CD1c-positive myeloid dendritic cell (primary cell): Measurements from ENCODE around the gene MPC2.
"Not testable (repeated sequence)": the region's sequence is repeated elsewhere in the genome, so short reads cannot be mapped to it uniquely, and the experiment has no call there.

ENCODE experiments used
- DNase-seq: peaks from one replicate; pipeline ENCODE4 v3.0.0-alpha.2; 2016; ENCODE audit errors: extremely low spot score

The MPC2 gene

DNA sequence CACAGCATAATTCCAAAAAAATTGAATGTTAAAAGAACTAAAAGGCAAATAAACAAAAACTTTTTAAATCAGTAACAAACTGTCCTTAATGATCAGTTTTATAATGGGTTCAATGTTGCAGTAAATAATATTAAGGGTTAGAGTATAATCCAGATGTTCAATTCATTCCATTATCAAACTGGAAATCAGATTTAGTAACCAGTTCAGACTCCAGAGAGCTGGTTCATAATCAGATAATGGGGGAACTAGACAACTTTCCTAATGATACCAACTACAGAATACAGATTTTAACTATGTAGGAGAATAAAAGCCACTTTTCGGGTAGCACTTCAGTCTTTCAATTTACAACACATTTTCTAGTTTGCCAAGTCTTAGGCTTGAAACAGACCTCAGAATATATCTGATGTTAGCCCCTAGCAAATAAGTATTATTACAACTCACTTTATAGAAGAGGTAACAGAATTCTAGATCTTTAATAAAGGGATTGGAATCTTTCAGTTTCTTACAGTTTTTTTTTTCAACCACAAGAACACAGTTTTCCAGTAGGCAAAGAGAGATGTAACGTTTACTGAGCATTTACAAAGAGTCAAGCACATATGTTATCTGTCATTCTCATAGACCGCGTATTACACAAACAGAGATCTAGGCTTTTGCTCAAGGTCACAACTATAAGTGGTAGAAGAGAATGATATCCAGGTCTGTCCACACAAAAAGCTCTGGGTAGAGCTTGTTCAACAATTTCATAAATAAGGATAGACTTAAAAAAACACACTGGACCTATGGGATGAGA lies 2.3 kb downstream of the MPC2 start:
- DNase-seq: no peak

GRCh38 chr1:167933788-167934187 lies 3.1 kb downstream of the MPC2 start:
- no peak for DNase-seq

GRCh38 chr1:167929725-167930124 lies 7.1 kb downstream of the MPC2 start:
- no peak for DNase-seq

DNA sequence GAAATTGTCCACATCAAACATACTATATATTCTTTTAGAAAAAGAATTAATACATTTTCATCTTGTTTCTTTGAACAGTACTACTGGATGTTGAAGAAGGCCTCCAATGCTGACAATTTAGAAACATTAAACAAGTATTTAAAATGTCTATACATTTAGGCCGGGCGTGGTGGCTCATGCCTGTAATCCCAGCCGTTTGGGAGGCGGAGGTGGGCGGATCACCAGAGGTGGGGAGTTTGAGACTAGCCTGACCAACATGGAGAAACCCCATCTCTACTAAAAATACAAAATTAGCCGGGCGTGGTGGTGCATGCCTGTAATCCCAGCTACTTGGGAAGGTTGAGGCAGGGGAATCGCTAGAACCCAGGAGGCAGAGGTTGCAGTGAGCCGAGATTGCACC lies 8.0 kb downstream of the MPC2 start:
- not testable (repeated sequence) for DNase-seq

DNA sequence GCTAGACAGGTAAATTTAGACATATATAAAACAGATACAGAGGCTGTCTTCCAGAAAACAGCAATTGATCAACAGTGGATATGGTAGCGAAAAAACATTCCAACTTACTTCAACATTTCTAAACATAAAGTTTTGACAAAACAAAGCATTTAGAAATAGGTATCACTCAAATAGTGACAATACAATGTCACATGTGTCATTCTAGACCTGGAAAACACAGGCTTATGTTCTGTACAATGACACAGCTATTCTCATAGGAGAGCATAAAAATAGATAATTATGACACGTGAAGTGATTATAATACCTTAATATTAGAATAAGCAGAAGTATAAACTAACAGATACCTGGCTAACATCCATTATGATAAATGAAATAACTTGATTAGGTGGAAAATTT lies 8.4 kb downstream of the MPC2 start:
- DNase-seq: no peak

DNA sequence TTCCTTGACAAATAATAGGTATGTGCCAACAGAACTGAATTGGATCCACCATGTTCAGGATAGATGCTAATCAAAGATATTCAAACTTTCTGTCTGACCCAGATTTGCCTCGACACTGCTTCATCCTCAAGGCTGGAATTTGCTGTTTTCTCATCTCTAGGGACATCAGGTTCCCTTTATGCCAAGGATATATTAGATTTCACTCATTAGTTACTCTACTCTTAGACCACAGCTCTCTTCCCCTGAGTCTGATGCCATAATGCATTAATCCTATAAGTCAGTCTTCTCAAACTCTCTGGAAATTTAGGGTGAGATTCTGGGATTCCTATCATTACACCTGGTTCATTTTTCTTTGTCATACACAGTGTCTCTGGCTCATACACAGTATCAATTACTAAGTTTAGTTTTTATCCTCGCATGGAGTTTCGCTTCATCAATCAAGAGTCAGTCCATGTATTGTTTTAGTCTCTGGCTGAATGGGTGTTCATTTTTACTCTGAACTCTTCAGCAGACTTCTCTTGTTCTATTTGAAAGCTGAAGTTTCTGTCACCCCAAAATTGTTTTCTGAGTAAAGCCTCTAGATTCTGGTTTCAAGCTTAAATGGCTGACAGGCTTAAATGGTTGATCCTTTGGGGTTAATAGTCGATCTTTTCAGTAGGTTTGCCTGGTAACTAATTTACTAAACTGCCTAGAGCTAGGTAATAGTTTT lies 9.7 kb downstream of the MPC2 start:
- DNase-seq: no peak

DNA sequence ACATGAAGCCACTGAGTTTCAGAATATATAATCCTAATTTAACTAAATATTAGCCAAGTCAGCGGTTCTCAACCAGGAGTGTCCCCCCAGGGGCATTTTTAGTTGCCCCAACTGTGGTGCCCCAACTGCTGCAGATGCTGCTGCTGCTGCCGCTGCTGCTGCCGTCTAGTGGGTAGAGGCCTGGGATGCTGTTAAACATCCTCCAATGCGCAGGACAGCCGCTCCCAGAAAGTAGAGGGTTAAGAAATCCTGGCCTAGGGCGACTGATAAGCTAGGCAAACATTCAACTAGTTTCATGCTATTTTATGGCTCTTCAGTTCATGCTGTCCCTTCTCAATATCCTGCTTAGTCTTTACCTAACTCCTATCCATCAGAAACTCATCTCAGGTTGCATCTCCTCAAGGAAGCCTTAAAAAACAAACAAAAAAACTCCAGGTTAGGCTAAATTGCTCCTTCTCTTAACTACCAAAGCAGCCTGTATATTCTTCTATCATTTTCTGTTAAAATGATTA lies 10.3 kb downstream of the MPC2 start:
- no peak for DNase-seq

- DNase-seq: no peak
Measured at GRCh38 chr1:167924543-167925231, 12.2 kb downstream of the MPC2 start.

- DNase-seq: no peak
Measured at GRCh38 chr1:167924102-167924501, 12.8 kb downstream of the MPC2 start.

- DNase-seq: no peak
Measured at GRCh38 chr1:167923324-167924056, 13.4 kb downstream of the MPC2 start.

- DNase-seq: no peak
Measured at GRCh38 chr1:167922611-167923074, 14.2 kb downstream of the MPC2 start.

GRCh38 chr1:167922023-167922422 lies 14.8 kb downstream of the MPC2 start:
- DNase-seq: no peak

DNA sequence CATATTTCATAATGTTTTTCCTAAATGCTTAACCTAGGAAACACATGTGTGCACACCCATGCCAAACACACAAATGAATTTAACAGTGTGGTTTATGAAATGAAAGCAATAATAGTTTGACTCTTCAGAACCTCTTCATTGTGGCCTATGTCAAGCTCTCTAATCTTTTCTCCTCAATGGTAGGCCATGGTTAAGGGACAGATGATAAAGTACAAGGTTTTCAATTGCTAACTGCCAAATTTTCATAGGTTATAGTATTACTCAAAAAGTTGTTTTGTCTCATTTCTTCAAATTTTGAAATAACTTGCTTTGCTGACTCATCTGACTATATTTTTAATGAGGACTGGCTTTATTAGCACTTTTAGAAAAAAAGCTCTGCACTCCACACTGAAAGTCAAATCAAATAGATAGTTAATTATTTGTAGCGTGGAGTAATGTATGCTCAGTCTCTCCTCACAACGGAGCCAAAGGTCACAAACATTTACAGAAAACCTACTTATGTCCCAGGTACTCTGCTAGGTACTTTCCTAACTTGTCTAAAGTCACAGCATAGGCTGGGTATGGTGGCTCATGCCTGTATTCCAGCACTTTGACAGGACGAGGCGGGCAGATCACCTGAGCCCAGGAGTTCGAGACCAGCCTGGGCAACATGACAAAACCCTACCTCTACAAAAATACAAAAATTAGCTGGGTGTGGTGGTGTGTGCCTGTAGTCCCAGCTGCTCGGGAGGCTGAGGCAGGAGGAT lies 19.9 kb downstream of the MPC2 start:
- DNase-seq: no peak

DNA sequence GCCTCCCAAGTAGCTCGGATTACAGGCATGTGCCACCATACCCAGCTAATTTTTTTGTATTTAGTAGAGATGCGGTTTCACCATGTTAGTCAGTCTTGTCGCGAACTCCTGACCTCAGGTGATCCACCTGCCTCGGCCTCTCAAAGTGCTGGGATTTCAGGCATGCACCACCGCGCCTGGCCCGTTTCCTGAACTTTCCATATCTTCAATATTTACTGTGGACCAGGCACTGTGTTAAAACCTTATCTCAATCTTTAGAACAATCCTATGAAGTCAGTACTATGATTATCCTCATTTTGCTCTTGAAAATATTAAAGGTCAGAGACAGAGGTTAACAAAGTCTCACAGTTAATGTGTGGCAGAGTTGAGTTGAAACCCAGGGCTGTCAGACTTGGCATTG lies 21.3 kb downstream of the MPC2 start:
- DNase-seq: no peak

DNA sequence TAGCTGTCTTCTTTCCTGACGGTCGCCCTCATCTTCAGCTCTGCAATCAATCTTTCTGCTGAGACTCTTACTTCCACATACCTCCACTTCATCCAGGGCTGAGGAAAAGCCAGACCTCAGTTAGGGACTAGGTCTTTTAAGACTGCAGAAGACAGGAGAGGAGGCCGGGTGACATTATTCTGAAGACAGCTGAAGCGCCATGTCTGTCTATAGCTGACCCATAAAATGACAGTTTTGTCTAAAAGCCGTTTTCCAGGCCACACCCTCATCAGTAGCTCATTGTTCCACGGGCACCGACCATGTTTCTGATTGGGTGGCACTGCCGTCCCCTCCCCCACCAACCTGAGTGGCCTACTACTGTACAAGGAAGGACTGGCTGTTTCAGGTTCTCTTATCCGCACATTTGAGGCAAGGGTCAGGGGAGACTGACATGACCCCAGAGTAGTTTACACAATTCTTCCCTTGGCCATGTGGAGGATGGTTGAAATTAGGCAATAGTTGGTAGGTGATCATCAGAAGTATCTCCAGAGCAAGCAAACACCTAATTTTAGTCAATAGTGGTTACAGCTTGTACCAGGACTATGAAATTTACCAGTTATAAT lies 22.9 kb downstream of the MPC2 start, which contains the start of gene ADCY10:
Gene ADCY10 (minus strand): TSS at position 240 of the 602 bp plus-strand sequence. CDS start 8,994 bp downstream, outside the sequence.
- no peak for DNase-seq

DNA sequence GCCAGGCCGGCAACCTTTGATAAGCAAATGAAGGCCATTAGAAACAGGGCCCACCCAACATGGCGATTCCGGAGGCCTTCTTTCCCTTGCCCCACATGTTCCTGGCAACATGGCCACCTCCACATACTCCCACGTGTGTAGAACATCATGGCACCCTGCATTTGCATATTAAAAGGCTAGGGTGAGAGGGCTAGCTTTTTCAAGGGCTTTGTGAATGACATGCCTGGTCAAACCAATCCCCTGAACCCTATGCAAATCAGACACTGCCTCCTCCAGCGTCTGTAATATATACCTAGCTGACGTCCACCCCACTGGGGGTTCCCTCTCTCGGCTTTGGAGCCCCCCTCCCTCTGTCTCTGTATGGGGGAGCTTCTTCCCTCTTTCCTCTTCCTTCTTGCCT lies 24.6 kb downstream of the MPC2 start:
- DNase-seq: no peak

DNA sequence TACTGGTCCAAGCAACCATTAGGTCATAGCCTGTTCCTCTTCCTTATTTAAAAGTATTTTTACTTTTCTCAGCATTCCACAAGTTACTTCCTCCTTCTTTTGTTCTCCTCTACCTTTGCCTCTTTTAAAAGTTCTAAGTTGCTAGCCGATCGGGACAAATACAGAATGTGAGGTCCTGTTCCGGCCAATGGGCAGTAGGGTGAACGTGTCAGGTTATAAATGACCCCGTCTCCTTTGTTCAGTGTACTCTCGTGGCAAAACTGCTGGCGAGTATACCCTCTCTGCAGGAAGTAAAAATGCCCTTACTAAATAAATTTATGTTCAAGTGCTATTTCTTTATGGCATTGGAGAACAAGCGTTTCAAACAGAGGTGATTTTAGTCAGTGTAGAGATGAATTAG lies 25.5 kb downstream of the MPC2 start:
- peak; percentile 17 for DNase-seq

- no peak for DNase-seq
Measured at GRCh38 chr1:167910530-167910929, 26.3 kb downstream of the MPC2 start.

GRCh38 chr1:167909691-167910180 lies 27.1 kb downstream of the MPC2 start:
- no peak for DNase-seq

DNA sequence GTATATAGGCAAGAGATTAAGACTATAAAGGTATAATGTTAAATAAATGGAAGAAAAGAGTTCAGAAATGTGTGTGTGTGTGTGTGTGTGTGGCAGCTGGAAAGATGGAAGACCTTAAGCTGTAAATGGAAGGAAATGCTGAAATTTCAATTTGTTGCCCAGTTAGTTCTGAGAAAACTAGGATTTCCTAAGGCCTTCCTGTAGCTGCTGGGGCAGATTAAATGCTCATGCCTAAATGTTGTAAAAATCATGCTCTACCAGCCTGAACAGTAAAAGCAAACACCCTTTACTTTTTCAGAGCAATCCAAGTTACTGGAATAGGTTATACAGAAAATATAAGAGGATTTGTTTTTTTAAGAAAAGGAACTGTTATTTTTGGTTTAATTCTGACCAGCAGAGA lies 31.2 kb downstream of the MPC2 start:
- no peak for DNase-seq
